Left kidney (tissue), 2 donors: ENCODE data around the gene TPM1. TPM values are rescaled to one million over a fixed set of nuclear protein-coding genes. Genes with fewer than 3 reads are reported as not detected.

Experiments used
- DNase-seq: peaks from one replicate; pipeline ENCODE4 v3.0.0-alpha.2; 2013
- polyA plus RNA-seq: library from polyadenylated mRNA; unstranded; fragments of 120-200 nt; gene quantifications from one replicate; pipeline ENCODE4 v1.2.1, GENCODE V29; 2013; ENCODE audit not compliant: insufficient read length

The TPM1 gene
- polyA plus RNA-seq, 1 donor, result 573 TPM

- DNase-seq, result no peak
Measured at GRCh38 chr15:63072809-63073277, 30.3 kb downstream of the TPM1 start.

- DNase-seq, result no peak
Measured at GRCh38 chr15:63073497-63074172, 31.1 kb downstream of the TPM1 start.

- no peak for DNase-seq
Measured at GRCh38 chr15:63075015-63075983, 32.8 kb downstream of the TPM1 start.

- no peak for DNase-seq
Measured at GRCh38 chr15:63075984-63076713, 33.6 kb downstream of the TPM1 start.

- DNase-seq, result no peak
Measured at GRCh38 chr15:63076714-63077046, 34.1 kb downstream of the TPM1 start.

- DNase-seq, result no peak
Measured at GRCh38 chr15:63077952-63078351, 35.4 kb downstream of the TPM1 start.

- DNase-seq, result no peak
Measured at GRCh38 chr15:63079947-63080626, 37.5 kb downstream of the TPM1 start.

GRCh38 chr15:63080634-63081250 lies 38.2 kb downstream of the TPM1 start:
- DNase-seq, result no peak

- DNase-seq, result no peak
Measured at GRCh38 chr15:63082366-63082765, 39.8 kb downstream of the TPM1 start.

GRCh38 chr15:63083044-63083443 lies 40.5 kb downstream of the TPM1 start:
- no peak for DNase-seq

GRCh38 chr15:63083541-63083940 lies 41.0 kb downstream of the TPM1 start:
- DNase-seq, result no peak

GRCh38 chr15:63084806-63085205 lies 42.3 kb downstream of the TPM1 start:
- no peak for DNase-seq

GRCh38 chr15:63085289-63085688 lies 42.7 kb downstream of the TPM1 start:
- DNase-seq, result no peak

- DNase-seq, result no peak
Measured at GRCh38 chr15:63086271-63086670, 43.7 kb downstream of the TPM1 start.

GRCh38 chr15:63086947-63087346 lies 44.4 kb downstream of the TPM1 start:
- DNase-seq, result no peak

- DNase-seq, result no peak
Measured at GRCh38 chr15:63088533-63089245, 46.1 kb downstream of the TPM1 start.

GRCh38 chr15:63089260-63090043 lies 46.9 kb downstream of the TPM1 start:
- DNase-seq, result no peak

- no peak for DNase-seq
Measured at GRCh38 chr15:63090472-63090871, 47.9 kb downstream of the TPM1 start.

- no peak for DNase-seq
Measured at GRCh38 chr15:63090887-63091286, 48.3 kb downstream of the TPM1 start.
